Neural cell (in vitro differentiated cells): ENCODE data around the gene PIK3R6. TPM values are rescaled to one million over a fixed set of nuclear protein-coding genes. Genes with fewer than 3 reads are reported as not detected.

Source experiments
- H2AFZ ChIP-seq: fragments of 200-600, 300-800 bp; sonication (generic), shearing (Covaris generic); 2 replicates; pipeline ENCODE4 v1.6.0; 2014; ENCODE audit warnings: low read depth, mild to moderate bottlenecking, antibody characterized with exemption, low read length, moderate library complexity
- H3F3A ChIP-seq: fragments of 200-600 bp; shearing (Covaris generic); 2 replicates; pipeline ENCODE4 v1.6.1; 2016; ENCODE audit warnings: mild to moderate bottlenecking, moderate library complexity, mixed read lengths, antibody characterized with exemption, low read length; ENCODE audit not compliant: insufficient read depth, poor library complexity, severe bottlenecking
- H3K27ac ChIP-seq: fragments of 200-600, 300-800 bp; sonication (generic), shearing (Covaris generic); 2 replicates; pipeline ENCODE4 v1.5.1; 2014; ENCODE audit warnings: mild to moderate bottlenecking, low read length, moderate library complexity
- H3K27me3 ChIP-seq: fragments of 300-800, 200-600 bp; sonication (generic), shearing (Covaris generic); 2 replicates; pipeline ENCODE4 v1.6.0; 2014; ENCODE audit warnings: mild to moderate bottlenecking, low read depth, low read length, moderate library complexity; ENCODE audit not compliant: insufficient read depth
- H3K36me3 ChIP-seq: fragments of 300-800, 200-600 bp; sonication (generic), shearing (Covaris generic); 2 replicates; pipeline ENCODE4 v1.5.1; 2014; ENCODE audit warnings: mild to moderate bottlenecking, antibody characterized with exemption, low read length, moderate library complexity; ENCODE audit not compliant: insufficient read depth
- H3K4me2 ChIP-seq: fragments of 300-800, 200-600 bp; sonication (generic), shearing (Covaris generic); 2 replicates; pipeline ENCODE4 v1.6.0; 2014; ENCODE audit warnings: mild to moderate bottlenecking, low read length
- H3K4me3 ChIP-seq: fragments of 300-800, 200-600 bp; sonication (generic), shearing (Covaris generic); 2 replicates; pipeline ENCODE4 v1.5.1; 2014; ENCODE audit warnings: mild to moderate bottlenecking, low read length, moderate library complexity
- H3K79me2 ChIP-seq: fragments of 200-600 bp; shearing (Covaris generic); replicated peaks from 2 replicates; pipeline ENCODE4 v1.6.0; 2014; ENCODE audit warnings: mild to moderate bottlenecking, low read length, moderate library complexity; ENCODE audit not compliant: insufficient read depth
- H3K9ac ChIP-seq: fragments of 300-800, 200-600 bp; sonication (generic), shearing (Covaris generic); 2 replicates; pipeline ENCODE4 v1.6.1; 2016; ENCODE audit warnings: mild to moderate bottlenecking, low read length, mixed read lengths
- H3K9me2 ChIP-seq: fragments of 200-600 bp; shearing (Covaris generic); 2 replicates; pipeline ENCODE4 v1.6.1; 2016; ENCODE audit warnings: mild to moderate bottlenecking, low read length, mixed read lengths; ENCODE audit not compliant: insufficient read depth
- H3K9me3 ChIP-seq: fragments of 200-600, 300-800 bp; sonication (generic), shearing (Covaris generic); 2 replicates; pipeline ENCODE4 v1.6.1; 2016; ENCODE audit warnings: mild to moderate bottlenecking, mixed run types, low read length, moderate library complexity, mixed read lengths
- H4K20me1 ChIP-seq: fragments of 200-600 bp; shearing (Covaris generic); 2 replicates; pipeline ENCODE4 v1.6.1; 2016; ENCODE audit warnings: mild to moderate bottlenecking, mixed run types; ENCODE audit not compliant: insufficient read depth
- CTCF ChIP-seq: fragments of 450-650 bp; IDR thresholded peaks from 2 replicates; pipeline ENCODE4 v1.5.1; 2014; ENCODE audit warnings: antibody characterized with exemption, mild to moderate bottlenecking, moderate library complexity; ENCODE audit not compliant: poor library complexity, severe bottlenecking
- EP300 ChIP-seq: fragments of 450-650 bp; conservative IDR thresholded peaks from 2 replicates; pipeline ENCODE4 v1.6.1; 2014; ENCODE audit warnings: antibody characterized with exemption, mild to moderate bottlenecking, moderate library complexity; ENCODE audit not compliant: poor library complexity, severe bottlenecking
- EZH2 ChIP-seq: fragments of 200-600, 300-800 bp; shearing (Covaris generic), sonication (generic); IDR thresholded peaks from 2 replicates; pipeline ENCODE4 v1.6.1; 2014; ENCODE audit warnings: antibody characterized with exemption, low read length, borderline replicate concordance, mild to moderate bottlenecking; ENCODE audit not compliant: insufficient read depth, poor library complexity, severe bottlenecking
- MXI1 ChIP-seq: fragments of 450-650 bp; conservative IDR thresholded peaks from 2 replicates; pipeline ENCODE4 v1.6.1; 2014; ENCODE audit warnings: antibody characterized with exemption, mild to moderate bottlenecking; ENCODE audit not compliant: poor library complexity, severe bottlenecking
- POLR2AphosphoS5 ChIP-seq: IDR thresholded peaks from 2 replicates; pipeline ENCODE4 v1.6.1; 2012
- RAD21 ChIP-seq: fragments of 450-650 bp; conservative IDR thresholded peaks from 2 replicates; pipeline ENCODE4 v1.6.1; 2014; ENCODE audit warnings: antibody characterized with exemption, mild to moderate bottlenecking, moderate library complexity
- REST ChIP-seq: IDR thresholded peaks from 2 replicates; pipeline ENCODE4 v1.6.1; 2012; ENCODE audit warnings: borderline replicate concordance
- SMC3 ChIP-seq: fragments of 450-650 bp; conservative IDR thresholded peaks from 2 replicates; pipeline ENCODE4 v1.6.1; 2014; ENCODE audit warnings: antibody characterized with exemption, mild to moderate bottlenecking, moderate library complexity; ENCODE audit not compliant: poor library complexity
- TAF1 ChIP-seq: IDR thresholded peaks from 2 replicates; pipeline ENCODE4 v1.6.1; 2012; ENCODE audit warnings: low read depth
- polyA plus RNA-seq: library from polyadenylated mRNA; depleted of rRNA; stranded (reverse); fragments of >200 nt; gene quantifications from 2 replicates; pipeline ENCODE4 v1.2.3, GENCODE V29; 2014

PIK3R6 gene
- polyA plus RNA-seq, 1 donor from 2014 or later = not detected

- Histone ChIP-seq H3K36me3 (no peaks in the 10 kb centered on the region), H3K27me3 (no peaks in the 10 kb centered on the region), H2AFZ (no peak overlapping the region), H3K9ac (no peak overlapping the region), H3K9me3 (no peaks in the 10 kb centered on the region), H4K20me1 (no peaks in the 10 kb centered on the region), H3K4me2 (no peak overlapping the region), H3F3A (no peaks in the 10 kb centered on the region), H3K9me2 (no peaks in the 10 kb centered on the region), H3K79me2 (no peaks in the 10 kb centered on the region), H3K4me3 (no peak overlapping the region), H3K27ac (no peak overlapping the region)
- TF ChIP-seq RAD21 = no peak
Observed at GRCh38 chr17:8849311-8850041, 18.0 kb downstream of the PIK3R6 start.

GRCh38 chr17:8847891-8848290, 19.6 kb downstream of the PIK3R6 start:
- no peak overlapping the region for H3K4me2 ChIP-seq
- H3K9me2 ChIP-seq = no peaks in the 10 kb centered on the region
- no peaks in the 10 kb centered on the region for H3K27me3 ChIP-seq
- no peaks in the 10 kb centered on the region for H4K20me1 ChIP-seq
- no peaks in the 10 kb centered on the region for H3F3A ChIP-seq
- no peaks in the 10 kb centered on the region for H3K79me2 ChIP-seq
- no peak overlapping the region for H3K27ac ChIP-seq
- H3K4me3 ChIP-seq = no peak overlapping the region
- H2AFZ ChIP-seq = no peak overlapping the region
- TF ChIP-seq EZH2 (no peak), CTCF (no peak), EP300 (no peak), TAF1 (no peak), POLR2AphosphoS5 (no peak), MXI1 (no peak), RAD21 (no peak), REST (no peak), SMC3 (no peak)
- no peak overlapping the region for H3K9ac ChIP-seq
- H3K36me3 ChIP-seq = no peaks in the 10 kb centered on the region
- no peaks in the 10 kb centered on the region for H3K9me3 ChIP-seq
